Stimulated activated effector memory CD8-positive, alpha-beta T cell treated with anti-CD3 and anti-CD28 coated beads, Interleukin-12 subunit alpha, Interleukin-12 subunit beta, amount 100 ng/mL, for 72 hours (primary cell): ENCODE results near the gene ITGA11.

Experiments
- ATAC-seq: fragments of 150-1000 bp; cut with Tn5 transposase; 2 replicates; pipeline ENCODE4 v1.10.0; 2021
- DNase-seq, 2 donors: peaks; one replicate each; pipeline ENCODE4 v3.0.0; 2021 to 2022; ENCODE audit warnings: low spot score in 2 of 2
- H3K27ac Mint-ChIP-seq: one replicate; pipeline ENCODE4 v1.8.0; 2022; ENCODE audit warnings: mild to moderate bottlenecking, mixed read lengths
- H3K36me3 Mint-ChIP-seq: one replicate; pipeline ENCODE4 v1.8.0; 2022; ENCODE audit warnings: mild to moderate bottlenecking, mixed read lengths
- H3K4me1 Mint-ChIP-seq: one replicate; pipeline ENCODE4 v1.8.0; 2022; ENCODE audit warnings: mixed read lengths
- H3K4me3 Mint-ChIP-seq: one replicate; pipeline ENCODE4 v1.8.0; 2022; ENCODE audit warnings: mild to moderate bottlenecking, mixed read lengths
- H3K9me3 Mint-ChIP-seq: one replicate; pipeline ENCODE4 v1.8.0; 2022; ENCODE audit warnings: mixed read lengths

ITGA11 gene

DNA sequence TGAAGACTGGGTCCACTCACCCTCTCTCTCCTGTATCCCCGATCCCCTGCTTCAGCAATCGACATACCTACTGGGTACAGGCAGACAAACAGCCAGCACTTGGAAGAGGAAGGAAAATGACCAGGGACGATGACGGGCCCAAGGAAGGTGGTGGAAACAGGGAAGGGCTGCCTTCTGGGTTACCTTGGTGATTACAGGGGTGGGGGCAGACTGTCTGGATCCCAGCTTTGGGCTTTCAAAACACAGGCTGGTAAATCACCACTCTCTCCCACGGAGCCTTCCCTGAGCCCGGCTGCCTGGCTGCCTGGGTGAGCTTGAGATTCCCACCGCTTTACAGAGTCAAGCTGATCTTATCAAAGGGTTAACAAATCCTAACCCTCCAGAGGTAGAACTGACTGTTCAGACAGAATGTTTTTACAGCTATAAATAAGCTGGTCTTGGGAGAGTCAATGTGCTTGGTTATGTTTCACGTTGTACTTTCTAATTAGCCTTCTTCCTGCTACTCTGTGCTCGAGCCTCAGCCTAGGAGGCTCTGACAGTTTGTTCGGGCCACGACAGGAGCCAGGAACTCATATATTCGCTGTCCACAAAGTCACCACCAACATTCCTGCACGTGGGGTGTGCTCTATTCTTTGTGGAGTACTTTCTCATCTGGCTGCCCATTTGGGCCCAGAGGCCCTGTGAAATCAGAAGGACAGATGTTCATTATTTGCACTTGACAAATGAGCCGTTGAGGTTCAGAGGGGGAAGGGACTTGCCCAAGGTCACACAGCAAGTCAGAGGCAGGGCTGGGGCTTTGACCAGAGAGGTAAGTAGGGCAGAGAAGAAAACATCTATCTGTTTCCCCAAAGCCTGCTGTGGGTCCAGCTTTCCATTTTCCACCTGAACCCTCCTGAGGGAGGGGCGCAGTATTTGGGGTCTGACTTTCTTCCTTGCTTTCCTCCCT, 91.0 kb downstream of the ITGA11 start:
- Mint-ChIP-seq H3K27ac (no peak overlapping the region), H3K9me3 (no peaks in the 10 kb centered on the region), H3K4me3 (no peak overlapping the region), H3K36me3 (no peaks in the 10 kb centered on the region), H3K4me1 (no peaks in the 10 kb centered on the region)
- DNase-seq (no peak), ATAC-seq (no peak)

DNA sequence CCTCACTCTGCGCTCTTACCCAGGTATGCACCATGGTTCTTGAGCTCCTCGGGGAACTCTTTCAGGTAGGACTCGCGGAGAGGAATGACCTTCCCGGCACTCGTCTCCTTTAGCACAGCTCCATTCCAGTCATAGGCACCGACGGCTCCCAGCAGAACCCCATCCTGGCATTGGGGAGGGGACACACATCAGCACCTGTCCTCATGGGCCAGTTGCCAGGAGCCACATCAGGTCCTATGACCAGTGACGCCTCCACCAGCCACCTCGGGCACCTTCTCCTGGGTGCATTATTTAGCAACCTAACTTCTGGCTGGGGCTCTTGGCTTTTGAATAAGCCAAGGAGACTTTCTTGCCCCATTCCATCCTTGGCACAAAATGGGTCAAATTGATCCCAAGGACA, 92.5 kb downstream of the ITGA11 start:
- Mint-ChIP-seq H3K4me1 (no peaks in the 10 kb centered on the region), H3K27ac (no peak overlapping the region), H3K4me3 (no peak overlapping the region), H3K36me3 (no peaks in the 10 kb centered on the region), H3K9me3 (no peaks in the 10 kb centered on the region)
- ATAC-seq (no peak), DNase-seq (no peak)

DNA sequence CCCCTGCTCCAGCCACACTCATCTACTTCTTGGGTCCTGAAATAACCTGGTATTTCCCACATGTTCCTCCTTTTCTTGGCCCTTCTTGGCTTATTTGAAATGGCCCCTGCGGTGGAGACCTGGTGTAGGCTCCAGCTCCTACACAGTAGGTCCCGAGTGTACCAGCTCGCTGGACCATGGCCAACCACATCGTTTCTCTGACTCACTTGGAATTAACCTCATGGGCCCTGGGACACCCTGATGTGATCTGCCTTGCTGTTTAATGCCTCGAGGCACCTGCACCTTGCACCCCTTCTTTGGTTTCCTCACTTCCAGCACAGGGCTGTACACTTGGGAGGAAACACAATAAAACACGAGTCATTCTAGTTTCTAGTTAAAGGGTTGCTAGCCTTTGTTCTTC, 94.1 kb downstream of the ITGA11 start:
- H3K4me1 Mint-ChIP-seq: no peaks in the 10 kb centered on the region
- no peak overlapping the region for H3K4me3 Mint-ChIP-seq
- H3K27ac Mint-ChIP-seq: no peak overlapping the region
- DNase-seq: no peak
- H3K9me3 Mint-ChIP-seq: no peaks in the 10 kb centered on the region
- ATAC-seq: no peak
- no peaks in the 10 kb centered on the region for H3K36me3 Mint-ChIP-seq

DNA sequence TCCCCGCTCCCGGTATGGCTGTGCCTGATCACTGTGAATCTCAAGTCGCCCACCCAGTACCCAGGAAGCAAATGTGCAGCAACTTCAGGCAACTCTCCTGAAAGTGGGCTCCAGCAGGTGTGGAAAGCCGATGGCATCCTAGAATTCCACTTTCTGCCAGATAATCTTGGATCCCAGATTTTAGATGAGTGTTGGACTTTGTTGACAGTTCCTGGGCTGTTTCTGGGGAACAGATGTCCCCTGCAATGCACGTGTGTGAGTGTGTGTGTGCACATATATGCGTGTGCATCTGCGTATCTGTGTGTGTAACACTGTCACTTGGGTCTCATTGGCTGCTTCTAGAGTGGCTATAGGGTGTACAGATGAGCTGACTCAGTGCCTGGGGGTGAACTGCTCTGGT, 95.4 kb downstream of the ITGA11 start:
- DNase-seq: no peak
- ATAC-seq: no peak
- Mint-ChIP-seq H3K27ac (no peak overlapping the region), H3K4me3 (no peak overlapping the region), H3K9me3 (no peaks in the 10 kb centered on the region), H3K36me3 (no peaks in the 10 kb centered on the region), H3K4me1 (no peaks in the 10 kb centered on the region)

DNA sequence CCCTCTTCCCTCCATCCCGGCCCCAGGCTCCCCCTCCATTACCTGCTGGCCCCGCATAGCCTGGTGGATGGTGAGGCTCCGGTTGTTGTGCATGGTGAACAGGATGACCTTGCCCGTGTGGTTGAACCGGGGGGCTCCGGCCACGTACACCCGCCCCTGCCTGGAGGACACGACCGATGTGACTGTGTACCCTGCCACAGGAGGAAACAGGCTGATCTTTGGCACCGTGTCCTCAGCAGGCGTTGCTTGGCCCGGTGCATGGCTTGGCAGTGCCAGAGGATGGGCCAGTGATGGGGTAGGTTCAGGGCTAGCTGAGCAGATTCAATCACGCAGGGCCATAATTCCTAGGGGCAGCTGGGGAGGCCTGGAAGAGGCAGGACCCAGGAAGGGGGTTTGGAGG, 96.3 kb downstream of the ITGA11 start:
- no peaks in the 10 kb centered on the region for H3K36me3 Mint-ChIP-seq
- H3K9me3 Mint-ChIP-seq: no peaks in the 10 kb centered on the region
- ATAC-seq: no peak
- H3K27ac Mint-ChIP-seq: no peak overlapping the region
- no peak for DNase-seq
- no peaks in the 10 kb centered on the region for H3K4me1 Mint-ChIP-seq
- no peak overlapping the region for H3K4me3 Mint-ChIP-seq

DNA sequence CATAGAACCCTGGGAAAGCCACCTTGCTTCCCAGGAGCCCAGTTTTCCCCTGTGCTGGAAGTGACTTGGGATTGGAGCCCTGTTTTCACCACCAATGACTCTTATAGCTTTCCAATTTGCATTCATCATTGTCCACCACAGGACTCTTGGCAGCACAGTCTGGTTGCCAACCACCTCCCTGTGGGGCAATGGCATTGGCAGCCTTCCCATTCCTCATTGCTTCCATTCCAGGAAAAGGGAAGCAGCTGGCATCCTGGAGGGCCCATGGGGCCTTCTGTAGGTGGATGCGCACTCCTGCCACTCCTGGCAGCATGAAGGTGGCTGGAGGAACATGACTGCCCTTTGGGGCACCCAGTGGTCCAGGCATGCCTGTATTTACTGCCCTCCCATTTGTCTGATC, 96.7 kb downstream of the ITGA11 start:
- no peaks in the 10 kb centered on the region for H3K9me3 Mint-ChIP-seq
- DNase-seq: no peak
- ATAC-seq: no peak
- H3K4me1 Mint-ChIP-seq: no peaks in the 10 kb centered on the region
- no peaks in the 10 kb centered on the region for H3K36me3 Mint-ChIP-seq
- no peak overlapping the region for H3K27ac Mint-ChIP-seq
- H3K4me3 Mint-ChIP-seq: no peak overlapping the region

DNA sequence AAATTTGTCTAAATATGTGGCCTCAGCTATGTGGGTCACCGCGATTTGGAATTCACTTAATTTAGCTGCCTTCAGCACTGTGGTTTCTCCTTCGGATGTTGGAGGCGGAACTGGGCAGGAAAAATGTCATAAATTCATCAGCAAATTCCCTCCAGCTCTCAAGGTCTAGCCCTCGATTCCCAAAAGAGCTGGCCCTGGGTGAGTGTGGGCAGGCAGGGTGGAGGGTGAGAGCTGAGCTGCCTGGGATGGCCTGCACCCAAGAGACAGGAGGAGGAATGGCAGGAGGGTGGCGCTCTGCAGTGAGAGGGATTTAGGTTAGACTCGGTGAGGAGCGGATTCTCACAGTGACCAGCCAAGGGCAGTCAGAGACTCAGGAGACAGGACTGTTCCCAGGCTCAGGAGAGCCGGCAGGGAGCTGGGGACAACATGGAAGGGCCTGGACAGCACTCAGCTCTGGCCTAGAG, 97.3 kb downstream of the ITGA11 start:
- Mint-ChIP-seq H3K36me3 (no peaks in the 10 kb centered on the region), H3K27ac (no peak overlapping the region), H3K4me3 (no peak overlapping the region), H3K4me1 (no peaks in the 10 kb centered on the region), H3K9me3 (no peaks in the 10 kb centered on the region)
- no peak for ATAC-seq
- no peak for DNase-seq

DNA sequence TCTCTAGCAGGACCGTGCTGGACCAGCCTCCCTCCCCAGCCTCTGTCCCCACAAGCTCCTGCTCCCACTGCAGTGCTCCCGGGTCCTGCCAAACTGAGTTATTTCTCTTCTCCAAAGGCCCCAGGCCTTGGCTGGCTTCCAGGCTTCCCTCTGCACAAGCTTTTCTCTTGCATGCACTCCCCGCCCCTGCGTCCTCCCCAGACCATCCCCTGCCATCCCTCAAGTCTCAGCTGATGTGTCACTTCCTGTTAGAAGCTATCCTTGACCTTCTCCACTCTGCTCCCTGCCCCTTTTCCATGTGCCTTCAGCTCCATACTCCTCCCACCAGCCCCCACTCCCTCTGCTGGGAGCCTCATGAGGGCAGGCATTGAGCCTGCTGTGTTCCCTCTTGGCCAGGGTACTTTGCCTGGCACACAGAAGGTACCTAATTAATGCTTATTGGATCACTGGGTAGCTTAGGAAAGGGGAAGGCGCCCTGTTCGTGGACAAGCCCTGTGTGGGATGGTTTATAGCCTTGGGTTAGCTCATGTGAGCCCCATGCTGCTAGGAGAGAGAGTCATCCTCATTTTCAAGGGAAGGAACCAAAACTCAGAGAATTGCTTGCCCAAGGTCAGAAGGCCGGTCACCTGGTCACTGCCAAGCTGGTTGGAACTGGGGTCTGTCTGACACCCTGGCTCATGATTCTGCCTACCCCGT, 98.0 kb downstream of the ITGA11 start:
- DNase-seq (no peak), ATAC-seq (no peak)
- Mint-ChIP-seq H3K4me1 (no peaks in the 10 kb centered on the region), H3K27ac (no peak overlapping the region), H3K36me3 (no peaks in the 10 kb centered on the region), H3K4me3 (no peak overlapping the region), H3K9me3 (no peaks in the 10 kb centered on the region)

DNA sequence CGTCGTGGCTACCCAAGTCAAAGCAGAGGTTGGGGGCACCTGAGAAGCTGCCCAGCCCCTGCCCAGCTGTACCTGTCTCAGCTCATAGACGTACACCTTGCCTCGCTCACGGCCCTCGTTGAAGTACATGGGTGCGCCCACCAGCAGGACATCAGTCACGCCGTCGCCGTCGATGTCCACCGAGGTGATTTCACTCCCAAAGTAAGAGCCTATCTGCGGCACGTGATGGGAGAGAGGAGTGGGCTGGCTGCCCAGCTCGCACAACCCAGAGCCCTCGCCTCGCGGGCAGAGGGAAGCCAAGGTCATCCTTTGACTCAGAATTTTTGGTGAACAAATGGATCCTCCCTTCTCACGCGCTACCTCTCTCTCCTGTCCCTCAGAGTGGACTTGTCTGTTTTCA, 99.7 kb downstream of the ITGA11 start:
- H3K27ac Mint-ChIP-seq: no peak overlapping the region
- no peaks in the 10 kb centered on the region for H3K36me3 Mint-ChIP-seq
- no peak overlapping the region for H3K4me3 Mint-ChIP-seq
- DNase-seq: no peak
- no peak for ATAC-seq
- peaks cover 8% of the 10 kb centered on the region for H3K4me1 Mint-ChIP-seq
- no peaks in the 10 kb centered on the region for H3K9me3 Mint-ChIP-seq

DNA sequence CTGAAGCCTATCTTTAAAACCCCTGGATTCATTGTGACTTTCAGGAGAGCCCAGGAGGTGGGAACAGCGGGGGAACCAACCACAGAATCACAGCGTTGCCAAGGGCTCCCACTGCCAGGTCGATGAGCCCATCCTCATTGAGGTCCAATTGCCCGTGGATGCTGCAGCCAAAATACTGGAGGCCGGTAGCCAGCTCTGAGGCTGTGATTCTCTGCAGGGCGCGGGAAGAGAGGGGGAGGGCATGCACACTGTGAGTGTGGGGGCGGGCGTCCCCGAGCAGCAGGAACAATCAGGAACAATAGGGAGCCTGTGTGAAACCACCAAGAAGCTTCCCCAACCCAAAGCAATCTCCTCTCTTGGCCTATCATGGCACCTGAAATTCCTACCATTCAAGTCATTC, 101.1 kb downstream of the ITGA11 start:
- ATAC-seq (no peak), DNase-seq (no peak)
- Mint-ChIP-seq H3K36me3 (no peaks in the 10 kb centered on the region), H3K27ac (no peak overlapping the region), H3K9me3 (no peaks in the 10 kb centered on the region), H3K4me3 (no peak overlapping the region), H3K4me1 (peaks cover 11% of the 10 kb centered on the region)

DNA sequence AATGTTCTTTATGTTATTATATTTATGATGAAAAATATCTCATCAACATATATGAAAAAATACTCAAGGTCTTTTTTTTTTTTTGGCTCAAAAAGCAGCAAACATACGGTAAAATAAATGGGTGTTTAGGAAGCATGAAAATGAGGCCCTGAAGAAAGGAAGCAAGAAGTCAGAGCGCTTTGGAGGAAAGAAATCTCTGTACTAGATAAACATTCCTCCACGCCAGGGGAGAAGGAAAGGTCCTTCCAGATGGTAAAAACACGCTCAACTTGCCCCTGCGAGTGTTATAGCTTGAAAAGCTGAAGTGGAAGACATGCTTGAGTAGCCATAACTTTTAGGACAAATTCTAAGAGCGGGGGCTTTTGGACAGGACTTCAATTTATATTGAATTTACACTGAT, 101.5 kb downstream of the ITGA11 start:
- Mint-ChIP-seq H3K27ac (no peak overlapping the region), H3K4me1 (peaks cover 11% of the 10 kb centered on the region), H3K36me3 (no peaks in the 10 kb centered on the region), H3K4me3 (no peak overlapping the region), H3K9me3 (no peaks in the 10 kb centered on the region)
- no peak for ATAC-seq
- no peak for DNase-seq

DNA sequence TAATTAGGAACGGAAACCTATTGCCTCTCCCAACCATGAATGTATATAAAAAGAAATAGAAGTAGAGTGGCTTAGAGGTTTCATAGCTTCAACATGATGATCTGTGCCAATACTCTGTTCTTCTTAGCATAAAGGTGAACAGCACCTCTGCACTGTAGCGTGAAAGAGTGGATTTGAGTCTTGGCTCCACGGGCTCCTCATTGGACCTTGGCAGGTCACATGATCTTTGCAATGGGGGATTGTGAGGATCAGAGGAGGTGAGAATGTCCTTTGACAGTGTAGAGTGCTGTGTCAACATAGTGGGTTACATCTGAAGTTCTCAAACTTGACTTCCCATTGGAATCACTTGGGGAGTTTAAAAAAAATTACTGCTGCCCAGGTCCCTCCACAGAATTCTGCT, 103.0 kb downstream of the ITGA11 start:
- Mint-ChIP-seq H3K9me3 (no peaks in the 10 kb centered on the region), H3K4me3 (no peak overlapping the region), H3K4me1 (peaks cover 11% of the 10 kb centered on the region), H3K36me3 (no peaks in the 10 kb centered on the region), H3K27ac (no peak overlapping the region)
- ATAC-seq (no peak), DNase-seq (no peak)

DNA sequence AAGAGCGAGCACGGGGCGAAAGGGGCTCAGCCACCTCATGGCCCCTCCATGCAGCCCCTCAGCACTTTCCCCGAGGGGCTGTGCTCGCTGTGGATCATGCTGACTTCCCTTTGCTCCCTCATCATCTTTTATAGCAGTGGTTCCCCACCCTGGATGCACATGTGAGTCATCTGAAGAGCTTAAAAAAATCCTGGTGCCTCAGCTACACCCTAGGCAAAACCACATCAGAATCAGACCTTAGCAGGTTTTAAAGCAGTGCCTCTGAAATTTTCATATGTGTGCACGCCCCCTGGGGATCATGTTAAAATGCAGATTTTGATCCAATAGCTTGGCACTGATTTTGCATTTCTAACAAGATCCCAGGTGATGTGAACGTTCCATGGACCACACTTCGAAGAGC, 103.5 kb downstream of the ITGA11 start:
- H3K4me1 Mint-ChIP-seq: peaks cover 11% of the 10 kb centered on the region
- DNase-seq: no peak

DNA sequence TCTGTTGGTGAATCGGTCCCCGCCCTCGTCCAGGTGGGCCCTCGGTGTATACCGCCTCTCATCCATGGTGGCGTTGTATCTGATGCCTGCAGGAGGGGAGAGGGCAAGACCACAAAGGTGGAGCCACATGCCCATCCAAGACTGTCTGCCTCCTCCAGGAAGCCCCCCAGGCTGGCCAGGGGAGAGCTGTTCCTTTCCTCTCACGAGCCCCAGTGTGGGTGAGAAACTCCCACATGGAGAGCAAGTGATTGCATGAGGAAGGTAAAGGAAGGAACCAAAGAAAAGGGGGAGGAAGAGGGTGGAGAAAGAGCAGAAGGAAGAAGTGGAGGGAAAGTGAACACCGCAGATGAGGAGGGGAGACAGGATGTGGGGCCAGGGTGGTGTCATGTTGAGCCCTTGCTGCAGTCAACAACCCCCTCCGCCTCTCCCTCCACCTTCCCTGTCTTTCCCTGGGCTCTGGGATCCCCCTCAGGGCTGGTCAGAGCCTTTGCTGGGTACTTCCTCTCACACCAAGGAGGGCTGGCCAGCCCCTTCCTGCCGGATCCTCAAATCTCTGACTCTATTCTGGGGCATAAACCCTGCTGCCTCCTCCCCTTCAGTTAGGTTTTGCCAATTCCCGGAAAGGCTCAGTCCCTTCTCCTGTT, 105.1 kb downstream of the ITGA11 start:
- peaks cover 11% of the 10 kb centered on the region for H3K4me1 Mint-ChIP-seq
- H3K36me3 Mint-ChIP-seq: no peaks in the 10 kb centered on the region
- H3K27ac Mint-ChIP-seq: peak overlapping the region; percentile 72
- no peak overlapping the region for H3K4me3 Mint-ChIP-seq
- H3K9me3 Mint-ChIP-seq: no peaks in the 10 kb centered on the region
- ATAC-seq: no peak
- no peak for DNase-seq

More for the DNA sequence above, 103.5 kb downstream of the ITGA11 start:
- Mint-ChIP-seq H3K4me3 (no peak overlapping the region), H3K9me3 (no peaks in the 10 kb centered on the region), H3K27ac (no peak overlapping the region), H3K36me3 (no peaks in the 10 kb centered on the region)
- no peak for ATAC-seq

DNA sequence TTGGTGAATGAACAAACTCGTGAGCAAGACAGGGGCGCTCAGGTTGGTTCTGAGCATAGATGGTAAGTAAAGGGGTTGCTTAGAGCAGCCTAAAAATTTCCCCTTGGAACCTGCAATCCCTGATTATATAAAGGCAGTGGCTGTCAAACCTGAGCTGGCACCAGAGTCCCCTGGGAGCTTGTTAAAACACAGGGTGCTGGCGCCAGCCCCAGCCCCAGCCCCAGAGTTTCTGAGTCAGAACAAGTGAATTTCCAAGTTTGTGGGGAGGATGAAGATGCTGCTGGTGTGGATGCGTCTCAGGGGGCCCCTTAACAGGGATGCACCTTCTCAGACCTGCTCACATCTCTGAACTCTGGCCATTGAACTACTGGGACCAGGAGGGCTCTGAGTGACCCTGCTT, 106.2 kb downstream of the ITGA11 start:
- Mint-ChIP-seq H3K27ac (no peak overlapping the region), H3K9me3 (no peaks in the 10 kb centered on the region), H3K36me3 (no peaks in the 10 kb centered on the region), H3K4me1 (peaks cover 11% of the 10 kb centered on the region), H3K4me3 (no peak overlapping the region)
- no peak for DNase-seq
- no peak for ATAC-seq

DNA sequence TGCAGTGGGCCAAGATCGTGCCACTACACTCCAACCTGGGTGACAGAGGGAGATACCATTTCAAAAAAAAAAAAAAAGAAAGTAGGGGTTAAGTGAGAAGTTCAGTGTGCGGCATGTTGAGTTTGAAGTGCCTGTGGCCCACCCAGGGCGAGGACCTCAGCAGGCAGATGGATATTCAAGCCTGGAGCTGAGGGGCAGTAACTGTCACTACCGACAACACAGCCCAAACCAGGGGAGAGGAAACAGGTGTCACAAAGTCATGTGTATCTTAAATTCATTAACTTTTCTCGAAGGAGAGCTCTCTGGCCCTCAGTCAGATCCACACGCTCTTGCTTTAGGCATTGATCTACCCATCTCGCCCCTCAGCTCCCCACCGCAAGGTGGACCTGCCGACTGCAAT, 109.2 kb downstream of the ITGA11 start:
- no peaks in the 10 kb centered on the region for H3K36me3 Mint-ChIP-seq
- H3K4me1 Mint-ChIP-seq: peaks cover 9% of the 10 kb centered on the region
- no peak for ATAC-seq
- DNase-seq: no peak
- no peak overlapping the region for H3K27ac Mint-ChIP-seq
- H3K9me3 Mint-ChIP-seq: no peaks in the 10 kb centered on the region
- no peak overlapping the region for H3K4me3 Mint-ChIP-seq
